ENCODE data around the gene DAPK1. TPM values are rescaled to one million over a fixed set of nuclear protein-coding genes. Genes with fewer than 3 reads are reported as not detected.

Gene DAPK1
- total and polyA plus RNA-seq, 8 donors = 9.0 to 88.7 (median 50.7) TPM

DNA sequence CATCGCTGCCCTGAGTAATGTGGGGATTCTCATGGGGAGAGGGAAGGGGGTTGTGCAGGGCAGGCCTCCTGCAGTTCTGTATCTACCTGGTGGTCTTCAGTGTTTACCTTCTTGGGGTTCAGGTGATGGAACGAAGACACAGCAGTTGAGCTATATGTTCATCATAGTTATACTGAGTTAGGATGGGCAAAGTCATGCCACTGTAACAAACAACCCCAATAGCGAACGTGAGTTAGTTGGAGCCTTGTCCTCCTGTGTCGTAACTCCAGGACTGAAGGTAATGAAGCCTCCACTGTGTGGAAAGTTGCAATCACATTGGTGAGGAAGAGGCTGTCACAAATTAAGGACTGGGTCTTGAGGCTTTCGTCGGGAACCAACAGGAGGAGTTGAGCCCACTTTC lies 64.4 kb downstream of the DAPK1 start:
- H3K4me1 ChIP-seq = peaks cover 16 to 95% (median 43%) of the 10 kb centered on the region in 4 donors
- WGBS, 5 donors = 69 to 86% (median 79%) methylated on average over 7 of the region's 7 CpGs

DNA sequence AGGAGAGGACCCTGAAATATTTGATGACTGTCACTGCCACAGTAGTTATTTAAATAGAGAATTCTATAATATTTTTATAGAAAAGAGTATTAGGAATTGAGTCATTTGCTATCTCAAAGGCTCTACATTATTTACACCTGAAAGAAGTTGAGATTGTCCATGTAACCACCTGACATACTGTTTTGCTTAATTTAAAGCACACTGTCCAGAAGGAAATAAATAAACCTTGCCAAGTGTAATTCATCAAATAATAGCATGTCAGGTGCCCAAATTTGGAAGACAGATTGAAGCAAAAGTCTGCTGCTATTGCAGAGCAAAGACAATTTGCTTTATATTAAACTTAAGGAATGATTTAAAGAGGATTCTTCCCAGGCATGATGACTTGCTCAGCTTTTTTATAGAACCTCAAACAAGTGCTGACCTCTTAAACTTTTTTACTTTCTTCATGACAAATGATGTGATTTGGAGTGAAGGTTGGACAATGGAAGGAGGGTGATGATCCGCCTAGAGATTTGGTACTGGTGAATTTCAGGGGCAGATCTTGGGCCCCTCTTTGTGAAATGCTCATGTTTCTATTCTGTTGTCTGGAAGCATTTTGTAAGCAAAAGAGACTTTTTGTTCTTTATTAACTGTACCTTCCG lies 65.0 kb downstream of the DAPK1 start:
- H3K9me3 ChIP-seq = no peaks in the 10 kb centered on the region
- no peak overlapping the region for H3K27ac ChIP-seq
- peaks cover 15 to 95% (median 46%) of the 10 kb centered on the region in 4 donors for H3K4me1 ChIP-seq
- H3K27me3 ChIP-seq = no peaks in the 10 kb centered on the region
- H3K36me3 ChIP-seq = no peaks in the 10 kb centered on the region
- TF ChIP-seq POLR2AphosphoS5 (IDR thresholded peaks at IDR 0.05) (no peak), POLR2A (IDR thresholded peaks at IDR 0.05) (no peak), EP300 (IDR thresholded peaks at IDR 0.05) (no peak)
- TF ChIP-seq, protein P1, sequence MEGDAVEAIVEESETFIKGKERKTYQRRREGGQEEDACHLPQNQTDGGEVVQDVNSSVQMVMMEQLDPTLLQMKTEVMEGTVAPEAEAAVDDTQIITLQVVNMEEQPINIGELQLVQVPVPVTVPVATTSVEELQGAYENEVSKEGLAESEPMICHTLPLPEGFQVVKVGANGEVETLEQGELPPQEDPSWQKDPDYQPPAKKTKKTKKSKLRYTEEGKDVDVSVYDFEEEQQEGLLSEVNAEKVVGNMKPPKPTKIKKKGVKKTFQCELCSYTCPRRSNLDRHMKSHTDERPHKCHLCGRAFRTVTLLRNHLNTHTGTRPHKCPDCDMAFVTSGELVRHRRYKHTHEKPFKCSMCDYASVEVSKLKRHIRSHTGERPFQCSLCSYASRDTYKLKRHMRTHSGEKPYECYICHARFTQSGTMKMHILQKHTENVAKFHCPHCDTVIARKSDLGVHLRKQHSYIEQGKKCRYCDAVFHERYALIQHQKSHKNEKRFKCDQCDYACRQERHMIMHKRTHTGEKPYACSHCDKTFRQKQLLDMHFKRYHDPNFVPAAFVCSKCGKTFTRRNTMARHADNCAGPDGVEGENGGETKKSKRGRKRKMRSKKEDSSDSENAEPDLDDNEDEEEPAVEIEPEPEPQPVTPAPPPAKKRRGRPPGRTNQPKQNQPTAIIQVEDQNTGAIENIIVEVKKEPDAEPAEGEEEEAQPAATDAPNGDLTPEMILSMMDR (IDR thresholded peaks at IDR 0.05) = no peak
- no peak overlapping the region for H3K4me3 ChIP-seq
- intact Hi-C loops (cut with DNase I; ENCODE audit: low total_unique reads) = no loop called here
- WGBS, 5 donors = 76 to 100% (median 94%) methylated on average over 2 of the region's 2 CpGs
- no peak for DNase-seq

More for the DNA sequence above, 64.4 kb downstream of the DAPK1 start:
- H3K36me3 ChIP-seq = no peaks in the 10 kb centered on the region
- H3K9me3 ChIP-seq = no peaks in the 10 kb centered on the region
- intact Hi-C loops (cut with DNase I; ENCODE audit: low total_unique reads) = no loop called here
- no peak for DNase-seq
- no peak overlapping the region for H3K27ac ChIP-seq
- H3K4me3 ChIP-seq = no peak overlapping the region
- TF ChIP-seq POLR2A (IDR thresholded peaks at IDR 0.05) = no peak
- TF ChIP-seq, protein P1 (IDR thresholded peaks at IDR 0.05) = no peak
- no peak for TF ChIP-seq EP300 (IDR thresholded peaks at IDR 0.05)
- no peak for TF ChIP-seq POLR2AphosphoS5 (IDR thresholded peaks at IDR 0.05)
- H3K27me3 ChIP-seq = no peaks in the 10 kb centered on the region

DNA sequence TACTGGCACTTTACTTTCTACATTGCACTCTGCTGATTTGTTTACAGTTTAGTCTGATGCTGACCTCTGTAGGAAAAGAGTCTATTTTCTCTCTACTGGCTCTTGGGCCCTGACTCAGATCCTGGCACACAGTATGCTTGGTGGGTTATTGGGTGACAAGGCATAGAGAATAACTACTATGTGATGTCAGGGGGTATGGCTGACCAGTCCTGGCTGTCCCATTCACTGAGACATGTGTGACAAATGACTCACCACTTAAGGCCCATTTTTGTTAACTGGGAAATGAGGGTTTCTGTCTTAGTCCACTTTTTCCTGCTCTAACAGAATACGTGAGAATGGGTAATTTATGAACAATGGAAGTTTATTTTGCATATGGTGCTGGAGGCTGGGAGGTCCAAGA lies 66.4 kb downstream of the DAPK1 start:
- intact Hi-C loops (cut with DNase I; ENCODE audit: low total_unique reads) = no loop called here
- no peak overlapping the region for H3K4me3 ChIP-seq
- DNase-seq = no peak
- TF ChIP-seq, protein P1 (IDR thresholded peaks at IDR 0.05) = no peak
- TF ChIP-seq EP300 (IDR thresholded peaks at IDR 0.05) = no peak
- no peak for TF ChIP-seq POLR2A (IDR thresholded peaks at IDR 0.05)
- no peak for TF ChIP-seq POLR2AphosphoS5 (IDR thresholded peaks at IDR 0.05)
- no peaks in the 10 kb centered on the region for H3K36me3 ChIP-seq
- peak overlapping the region in 1 of 5 donors; percentile 18 for H3K27ac ChIP-seq
- WGBS, 5 donors = 77 to 94% (median 83%) methylated on average over 1 of the region's 1 CpG
- H3K9me3 ChIP-seq = no peaks in the 10 kb centered on the region
- H3K27me3 ChIP-seq = no peaks in the 10 kb centered on the region
- peaks cover 25 to 95% (median 50%) of the 10 kb centered on the region in 4 donors for H3K4me1 ChIP-seq

DNA sequence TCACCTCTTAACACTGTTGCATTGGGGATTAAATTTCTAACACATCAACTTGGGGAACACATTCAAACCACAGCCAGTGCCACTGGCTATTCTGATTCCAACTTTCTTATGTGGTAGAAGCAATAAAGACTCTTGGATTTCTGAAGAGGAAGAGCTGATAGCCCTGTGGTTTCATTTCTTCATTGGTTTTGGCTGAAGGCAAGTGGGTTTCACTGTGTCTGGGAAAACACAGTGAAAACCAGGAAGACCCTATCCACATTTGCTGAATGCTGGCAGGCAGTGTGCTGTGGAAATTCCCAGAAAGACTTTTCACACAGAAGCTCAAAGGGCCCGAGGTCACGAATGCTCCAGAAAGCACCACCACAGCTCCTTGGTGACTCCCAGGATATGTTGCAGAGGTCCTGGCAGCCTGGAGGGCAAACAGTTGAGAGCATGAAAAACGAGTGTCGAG lies 67.1 kb downstream of the DAPK1 start:
- peak in 1 of 2 donors; percentile 39 for DNase-seq
- Histone ChIP-seq H3K27ac (peak overlapping the region in 3 of 5 donors; percentile 20 to 46 (median 33)), H3K27me3 (no peaks in the 10 kb centered on the region), H3K4me3 (no peak overlapping the region), H3K9me3 (no peaks in the 10 kb centered on the region), H3K4me1 (peaks cover 30 to 95% (median 55%) of the 10 kb centered on the region in 4 donors), H3K36me3 (no peaks in the 10 kb centered on the region)
- 37 to 65% (median 43%) methylated on average over 4 of the region's 4 CpGs for WGBS, 5 donors
- intact Hi-C loops (cut with DNase I; ENCODE audit: low total_unique reads) = no loop called here
- TF ChIP-seq POLR2AphosphoS5 (IDR thresholded peaks at IDR 0.05) = no peak
- TF ChIP-seq, protein P1 (IDR thresholded peaks at IDR 0.05) = no peak
- no peak for TF ChIP-seq EP300 (IDR thresholded peaks at IDR 0.05)
- TF ChIP-seq POLR2A (IDR thresholded peaks at IDR 0.05) = no peak

Data from stomach (tissue), 9 donors.